Trophoblast cell (in vitro differentiated cells and primary cell): ENCODE measurements around the gene SLC6A18.

ENCODE experiments used
- DNase-seq, 2 donors: peaks; one replicate each; pipeline ENCODE4 v3.0.0-alpha.2; 2016
- H2AFZ ChIP-seq: 2 replicates; pipeline ENCODE4 v1.6.1; 2013; ENCODE audit warnings: low read length, moderate library complexity, mild to moderate bottlenecking; ENCODE audit not compliant: insufficient read depth, poor library complexity
- H2AK5ac ChIP-seq: 2 replicates; pipeline ENCODE4 v1.6.1; 2013; ENCODE audit warnings: mild to moderate bottlenecking, low read length
- H2BK120ac ChIP-seq: 2 replicates; pipeline ENCODE4 v1.6.1; 2013; ENCODE audit warnings: low read length, mild to moderate bottlenecking, moderate library complexity; ENCODE audit not compliant: insufficient read depth, poor library complexity
- H2BK12ac ChIP-seq: 2 replicates; pipeline ENCODE4 v1.6.1; 2013; ENCODE audit warnings: mild to moderate bottlenecking, low read length, moderate library complexity
- H2BK5ac ChIP-seq: 2 replicates; pipeline ENCODE4 v1.6.1; 2013; ENCODE audit warnings: low read length, low read depth, moderate library complexity, mild to moderate bottlenecking; ENCODE audit not compliant: poor library complexity
- H3K14ac ChIP-seq: 2 replicates; pipeline ENCODE4 v1.6.1; 2013; ENCODE audit warnings: mild to moderate bottlenecking, low read length
- H3K18ac ChIP-seq: 2 replicates; pipeline ENCODE4 v1.6.1; 2013; ENCODE audit warnings: mild to moderate bottlenecking, low read length
- H3K23ac ChIP-seq: 2 replicates; pipeline ENCODE4 v1.6.1; 2013; ENCODE audit warnings: low read length
- H3K27ac ChIP-seq: 2 replicates; pipeline ENCODE4 v1.5.1; 2013; ENCODE audit warnings: low read depth, mild to moderate bottlenecking, inconsistent platforms, low read length, moderate library complexity
- H3K27me3 ChIP-seq: 2 replicates; pipeline ENCODE4 v1.6.1; 2013; ENCODE audit warnings: inconsistent platforms, mild to moderate bottlenecking, low read length, moderate library complexity; ENCODE audit not compliant: insufficient read depth
- H3K36me3 ChIP-seq, 2 experiments: 1 replicate in 1 of 2; 2 replicates in 1 of 2; pipeline ENCODE4 v1.6.1; 2013; ENCODE audit warnings: low read length in 2 of 2, mild to moderate bottlenecking in 2 of 2, moderate library complexity in 1 of 2; ENCODE audit not compliant: insufficient read depth in 2 of 2, control insufficient read depth in 1 of 2
- H3K4ac ChIP-seq: 2 replicates; pipeline ENCODE4 v1.6.1; 2013; ENCODE audit warnings: low read depth, mild to moderate bottlenecking, low read length, moderate library complexity
- H3K4me1 ChIP-seq, 2 experiments: 1 replicate in 1 of 2; 2 replicates in 1 of 2; pipeline ENCODE4 v1.6.1; 2013; ENCODE audit warnings: low read length in 2 of 2, mild to moderate bottlenecking in 2 of 2, moderate library complexity in 1 of 2; ENCODE audit not compliant: insufficient read depth in 2 of 2, control insufficient read depth in 1 of 2
- H3K4me2 ChIP-seq: 2 replicates; pipeline ENCODE4 v1.6.1; 2013; ENCODE audit warnings: inconsistent platforms, mild to moderate bottlenecking, low read length, moderate library complexity
- H3K4me3 ChIP-seq: 2 replicates; pipeline ENCODE4 v1.5.1; 2013; ENCODE audit warnings: mild to moderate bottlenecking, low read depth, low read length, inconsistent platforms
- H3K79me1 ChIP-seq: one replicate; pipeline ENCODE4 v1.6.1; 2013; ENCODE audit warnings: low read length
- H3K79me2 ChIP-seq: 2 replicates; pipeline ENCODE4 v1.6.1; 2013; ENCODE audit warnings: low read length, mild to moderate bottlenecking; ENCODE audit not compliant: control insufficient read depth, insufficient read depth, poor library complexity
- H3K9ac ChIP-seq: 2 replicates; pipeline ENCODE4 v1.6.1; 2013; ENCODE audit warnings: mild to moderate bottlenecking, low read length
- H3K9me3 ChIP-seq: 2 replicates; pipeline ENCODE4 v1.6.1; 2013; ENCODE audit warnings: low read depth, mild to moderate bottlenecking, control low read depth, inconsistent platforms, low read length; ENCODE audit not compliant: insufficient read depth
- H4K12ac ChIP-seq: 2 replicates; pipeline ENCODE4 v1.6.1; 2013; ENCODE audit warnings: low read depth, mild to moderate bottlenecking, low read length, moderate library complexity
- H4K8ac ChIP-seq: 2 replicates; pipeline ENCODE4 v1.6.1; 2013; ENCODE audit warnings: low read depth, mild to moderate bottlenecking, low read length, moderate library complexity
- H4K91ac ChIP-seq: one replicate; pipeline ENCODE4 v1.6.1; 2013; ENCODE audit warnings: low read depth, mild to moderate bottlenecking, low read length, moderate library complexity
- WGBS: extraction: QIAGEN DNeasy Blood & Tissue Kit; methylation state at CpG from one replicate; pipeline ENCODE4 v1.1.7; 2013; ENCODE audit warnings: missing lambda C conversion rate; ENCODE audit not compliant: insufficient read length, insufficient coverage; ENCODE audit errors: extremely low coverage; 5-methylcytosine and 5-hydroxymethylcytosine counted together

SLC6A18 gene

GRCh38 chr5:1214163-1214935 lies 10.8 kb upstream of the SLC6A18 start:
- Histone ChIP-seq H3K23ac (no peak overlapping the region), H2BK120ac (no peak overlapping the region), H3K27me3 (no peaks in the 10 kb centered on the region), H3K4ac (no peak overlapping the region), H3K9ac (no peak overlapping the region), H4K91ac (no peak overlapping the region), H3K36me3 (no peaks in the 10 kb centered on the region), H3K4me3 (no peak overlapping the region), H3K79me2 (no peaks in the 10 kb centered on the region), H3K18ac (no peak overlapping the region), H4K8ac (no peak overlapping the region), H3K79me1 (no peaks in the 10 kb centered on the region), H2BK12ac (no peak overlapping the region), H3K9me3 (peaks cover 19% of the 10 kb centered on the region), H2BK5ac (no peak overlapping the region), H3K4me1 (no peaks in the 10 kb centered on the region), H2AFZ (no peak overlapping the region), H3K4me2 (no peak overlapping the region), H3K27ac (no peak overlapping the region), H3K14ac (no peak overlapping the region), H4K12ac (no peak overlapping the region), H2AK5ac (no peak overlapping the region)
- no peak for DNase-seq
- WGBS: no CpG with 5 or more reads among the region's 22 CpGs

DNA sequence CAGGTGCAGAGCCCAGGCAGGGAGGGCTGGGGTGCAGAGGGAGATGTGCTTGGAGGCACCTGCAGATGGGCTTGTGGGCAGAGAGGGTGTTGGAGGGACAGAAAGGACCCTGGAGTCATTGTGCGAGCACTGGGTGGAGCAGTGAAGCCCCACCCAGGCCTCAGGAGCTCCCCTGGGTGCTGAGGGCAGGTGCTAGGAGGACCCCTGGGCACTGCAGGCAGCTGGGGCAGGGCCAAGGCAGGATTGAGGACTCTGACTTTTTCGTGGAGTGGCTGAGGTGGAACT lies 10.3 kb upstream of the SLC6A18 start:
- H4K8ac ChIP-seq: no peak overlapping the region
- H3K27ac ChIP-seq: no peak overlapping the region
- H3K14ac ChIP-seq: no peak overlapping the region
- H2AK5ac ChIP-seq: no peak overlapping the region
- H3K23ac ChIP-seq: no peak overlapping the region
- no peak overlapping the region for H2BK120ac ChIP-seq
- H3K4me1 ChIP-seq: no peaks in the 10 kb centered on the region
- no peak overlapping the region for H3K4ac ChIP-seq
- H2BK12ac ChIP-seq: no peak overlapping the region
- H2AFZ ChIP-seq: no peak overlapping the region
- no peak overlapping the region for H4K91ac ChIP-seq
- no peak for DNase-seq
- H3K79me1 ChIP-seq: no peaks in the 10 kb centered on the region
- H3K36me3 ChIP-seq: no peaks in the 10 kb centered on the region
- H3K9ac ChIP-seq: no peak overlapping the region
- whole genome bisulfite sequencing: no CpG with 5 or more reads among the region's 2 CpGs
- no peaks in the 10 kb centered on the region for H3K27me3 ChIP-seq
- no peak overlapping the region for H3K18ac ChIP-seq
- H3K79me2 ChIP-seq: no peaks in the 10 kb centered on the region
- H3K4me2 ChIP-seq: no peak overlapping the region
- H4K12ac ChIP-seq: no peak overlapping the region
- H2BK5ac ChIP-seq: no peak overlapping the region
- H3K4me3 ChIP-seq: no peak overlapping the region
- H3K9me3 ChIP-seq: peaks cover 19% of the 10 kb centered on the region

DNA sequence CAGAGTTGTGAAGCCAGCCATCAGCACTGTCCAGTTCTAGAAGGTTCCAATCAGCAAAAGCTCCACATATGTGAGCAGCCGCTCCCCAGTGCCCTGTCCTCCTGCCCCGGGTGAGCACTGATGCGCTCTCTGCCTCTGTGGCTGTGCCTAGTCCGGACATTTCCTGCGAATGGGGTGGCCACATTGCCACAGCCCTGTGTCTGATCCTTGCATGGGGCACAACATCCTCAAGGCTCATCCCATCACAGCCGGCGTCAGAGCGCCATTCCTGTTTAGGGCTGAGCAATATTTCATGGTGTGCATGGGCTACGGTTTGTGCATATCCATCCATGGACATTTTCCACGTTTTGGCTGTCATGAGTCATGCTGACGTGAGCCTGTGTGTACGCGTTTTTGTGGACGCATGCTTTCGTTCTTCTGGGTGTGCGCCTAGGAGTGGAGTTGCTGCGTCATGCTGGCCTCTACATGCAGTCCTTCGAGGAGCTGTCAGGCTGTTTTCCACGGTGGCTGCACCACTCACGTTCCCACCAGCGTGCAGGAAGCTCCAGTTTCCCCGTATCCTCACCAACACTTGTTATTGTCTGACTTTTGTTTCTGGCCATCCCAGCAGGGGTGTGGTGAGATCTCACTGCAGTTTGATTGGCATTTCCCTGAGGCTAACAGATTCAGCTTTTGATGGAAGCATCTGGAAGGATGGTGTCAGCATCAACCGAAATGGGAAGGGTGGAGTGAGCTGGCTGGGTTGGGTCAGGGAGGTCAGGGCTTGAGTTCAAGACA lies 9.7 kb upstream of the SLC6A18 start:
- Histone ChIP-seq H3K4me3 (peak overlapping the region; percentile 26), H4K12ac (no peak overlapping the region), H2BK120ac (no peak overlapping the region), H3K27ac (no peak overlapping the region), H3K23ac (no peak overlapping the region), H3K27me3 (no peaks in the 10 kb centered on the region), H3K79me2 (no peaks in the 10 kb centered on the region), H4K91ac (no peak overlapping the region), H3K36me3 (no peaks in the 10 kb centered on the region), H3K4me1 (no peaks in the 10 kb centered on the region), H3K9me3 (peaks cover 19% of the 10 kb centered on the region), H2AFZ (no peak overlapping the region), H2BK12ac (no peak overlapping the region), H3K4me2 (no peak overlapping the region), H3K18ac (no peak overlapping the region), H3K79me1 (no peaks in the 10 kb centered on the region), H2AK5ac (no peak overlapping the region), H2BK5ac (no peak overlapping the region), H3K4ac (no peak overlapping the region), H3K9ac (no peak overlapping the region), H3K14ac (no peak overlapping the region), H4K8ac (no peak overlapping the region)
- no peak for DNase-seq
- WGBS: no CpG with 5 or more reads among the region's 23 CpGs

- Histone ChIP-seq H3K9ac (no peak overlapping the region), H3K36me3 (no peaks in the 10 kb centered on the region), H2AK5ac (no peak overlapping the region), H3K23ac (no peak overlapping the region), H4K91ac (no peak overlapping the region), H3K79me2 (no peaks in the 10 kb centered on the region), H2BK5ac (no peak overlapping the region), H2BK12ac (no peak overlapping the region), H4K12ac (no peak overlapping the region), H3K4me3 (peak overlapping the region; percentile 21), H3K18ac (no peak overlapping the region), H3K9me3 (peaks cover 19% of the 10 kb centered on the region), H2BK120ac (no peak overlapping the region), H3K79me1 (no peaks in the 10 kb centered on the region), H3K4me1 (no peaks in the 10 kb centered on the region), H3K4me2 (no peak overlapping the region), H3K27me3 (no peaks in the 10 kb centered on the region), H2AFZ (no peak overlapping the region), H3K14ac (no peak overlapping the region), H3K4ac (no peak overlapping the region), H4K8ac (no peak overlapping the region), H3K27ac (no peak overlapping the region)
- DNase-seq: no peak
- no CpG with 5 or more reads among the region's 38 CpGs for WGBS
Measured at GRCh38 chr5:1216211-1216917, 8.8 kb upstream of the SLC6A18 start.
